Hematopoietic multipotent progenitor cell treated with erythropoietin and hydrocortisone succinate and interleukin-3 and kit ligand, for 17 days (in vitro differentiated cells): Measurements from ENCODE around the gene FAM174C.

Experiments used
- DNase-seq: peaks from one replicate; pipeline ENCODE4 v3.0.0-alpha.2; 2015; ENCODE audit warnings: low spot score

Gene FAM174C

GRCh38 chr19:1286487-1287353 lies 11.4 kb downstream of the FAM174C start:
- no peak for DNase-seq

GRCh38 chr19:1287354-1288225 lies 12.3 kb downstream of the FAM174C start:
- no peak for DNase-seq

- DNase-seq = no peak
Measured at GRCh38 chr19:1288226-1288612, 12.9 kb downstream of the FAM174C start.

- DNase-seq = no peak
Measured at GRCh38 chr19:1288833-1289685, 13.7 kb downstream of the FAM174C start.

- no peak for DNase-seq
Measured at GRCh38 chr19:1289686-1290025, 14.3 kb downstream of the FAM174C start.

- no peak for DNase-seq
Measured at GRCh38 chr19:1290196-1290702, 14.9 kb downstream of the FAM174C start.

- no peak for DNase-seq
Measured at GRCh38 chr19:1290703-1291651, 15.6 kb downstream of the FAM174C start.

GRCh38 chr19:1291761-1292418 lies 16.6 kb downstream of the FAM174C start:
- DNase-seq = no peak

GRCh38 chr19:1292419-1293151 lies 17.3 kb downstream of the FAM174C start:
- no peak for DNase-seq

- no peak for DNase-seq
Measured at GRCh38 chr19:1293782-1294604, 18.7 kb downstream of the FAM174C start.

- DNase-seq = no peak
Measured at GRCh38 chr19:1294688-1295087, 19.4 kb downstream of the FAM174C start.

- DNase-seq = no peak
Measured at GRCh38 chr19:1295169-1296012, 20.1 kb downstream of the FAM174C start.

GRCh38 chr19:1296078-1296477 lies 20.7 kb downstream of the FAM174C start:
- no peak for DNase-seq

- no peak for DNase-seq
Measured at GRCh38 chr19:1296575-1297271, 21.4 kb downstream of the FAM174C start.

GRCh38 chr19:1298235-1298634 lies 22.9 kb downstream of the FAM174C start:
- no peak for DNase-seq

- DNase-seq = no peak
Measured at GRCh38 chr19:1299801-1300200, 24.5 kb downstream of the FAM174C start.
